ENCODE data around the gene EXOSC9.
A peak's percentile ranks its signal among the peaks of the same experiment; 100 is the strongest.

Gene EXOSC9

GRCh38 chr4:121789960-121790829 lies 10.9 kb upstream of the EXOSC9 start:
- DNase-seq = no peak

DNA sequence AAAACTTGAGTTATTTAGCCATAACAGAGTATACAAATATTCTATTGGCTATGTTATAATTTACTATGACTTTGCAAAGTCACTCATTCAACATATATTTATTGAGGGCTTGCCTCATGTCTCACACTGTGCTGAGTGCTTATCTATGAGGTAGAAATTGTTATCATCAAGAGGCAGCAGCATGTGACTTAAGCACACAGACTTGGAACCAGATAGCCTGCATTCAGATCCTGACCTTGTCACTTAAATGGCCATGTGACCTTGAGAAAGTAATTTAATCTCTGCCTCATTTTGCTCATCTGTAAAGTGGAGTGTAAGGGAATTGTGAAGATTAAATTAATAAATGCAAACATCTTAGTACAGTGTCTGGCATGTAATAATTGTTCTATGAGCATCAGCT lies 10.1 kb upstream of the EXOSC9 start:
- DNase-seq = no peak

DNA sequence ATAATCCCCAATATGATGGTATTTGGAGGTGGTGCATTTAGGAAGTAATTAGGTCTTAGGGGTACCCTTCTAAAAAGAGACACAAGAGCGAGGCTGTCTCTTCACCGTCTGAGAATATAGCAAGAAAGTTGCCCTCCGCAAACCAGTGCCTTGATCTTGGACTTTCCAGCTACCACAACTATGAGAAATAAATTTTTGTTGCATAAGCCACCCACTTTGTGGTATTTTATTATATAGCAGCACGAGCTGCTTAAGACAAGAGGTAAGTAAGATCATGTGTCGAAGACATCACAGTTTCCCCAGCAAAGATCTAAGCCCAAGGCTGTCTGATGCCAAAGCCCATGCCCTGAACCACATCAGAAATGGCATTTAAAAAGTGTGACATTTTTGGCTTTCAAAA lies 9.6 kb upstream of the EXOSC9 start:
- DNase-seq = no peak

DNA sequence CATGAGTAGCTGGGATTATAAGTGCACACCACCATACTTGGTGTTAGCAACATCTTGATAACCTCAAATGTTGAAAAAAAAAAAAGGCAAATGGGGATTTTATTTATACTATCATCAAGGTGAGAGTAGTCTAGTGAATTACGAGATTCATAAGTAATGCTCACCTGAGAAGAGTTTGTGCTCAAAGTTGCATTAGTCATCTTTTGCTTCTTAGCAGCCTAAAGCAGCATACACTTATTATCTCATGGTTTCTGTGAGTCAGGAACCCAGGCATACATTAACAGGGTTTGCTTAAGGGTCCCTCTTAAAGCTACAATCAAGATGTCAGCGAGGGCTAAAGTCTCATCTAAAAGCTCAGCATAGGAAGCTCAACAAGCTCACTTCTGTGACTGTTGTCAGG lies 8.2 kb upstream of the EXOSC9 start:
- DNase-seq = no peak

DNA sequence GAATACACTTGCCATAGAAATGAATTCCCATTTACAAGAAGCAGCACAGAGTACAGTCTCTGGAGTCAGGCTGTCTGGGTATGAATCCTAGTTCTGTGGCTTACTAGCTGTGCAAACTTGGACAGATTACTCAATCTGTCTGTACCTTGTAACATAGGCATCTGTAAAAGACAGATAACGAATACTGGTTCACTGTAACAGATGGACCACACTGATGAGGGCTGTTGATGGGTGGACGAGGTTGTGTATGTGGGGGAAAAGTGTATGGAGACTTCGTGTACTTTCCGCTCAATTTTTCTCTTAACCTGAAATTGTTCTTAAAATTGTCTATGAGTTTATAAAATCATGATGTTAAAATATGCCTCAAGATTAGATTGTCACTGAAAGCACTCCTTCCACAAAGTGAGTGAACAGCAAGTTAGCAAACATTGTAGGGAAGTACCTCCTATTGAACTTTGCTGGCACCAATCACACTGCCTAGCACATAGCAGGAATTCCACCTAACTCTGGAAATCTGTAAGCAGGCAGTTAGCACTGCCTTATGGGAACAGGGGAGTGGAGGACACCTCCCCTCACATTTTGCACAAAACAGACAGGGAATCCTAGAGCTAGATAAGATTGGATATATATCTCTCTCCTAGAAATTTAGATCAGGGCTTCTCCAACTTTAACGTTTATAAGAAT lies 6.5 kb upstream of the EXOSC9 start:
- DNase-seq = no peak

DNA sequence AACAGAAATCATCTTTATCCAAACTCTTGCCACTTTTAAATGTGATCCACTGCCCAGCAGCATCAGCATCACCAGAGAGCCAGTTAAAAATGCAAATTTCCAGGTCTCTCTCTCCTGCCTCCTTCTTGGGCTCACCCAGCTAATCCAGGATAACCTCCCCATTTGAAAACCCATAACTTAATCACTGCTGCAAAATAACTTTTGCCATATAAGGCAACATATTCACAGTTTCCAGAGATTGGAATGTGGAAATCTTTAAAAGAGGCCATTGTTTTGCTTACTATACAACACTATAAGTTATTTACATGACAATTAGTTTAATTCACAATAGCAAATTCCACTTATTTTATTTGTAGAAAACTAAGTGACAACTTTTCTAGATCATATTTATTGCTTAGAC lies 4.8 kb upstream of the EXOSC9 start:
- no peak for DNase-seq

DNA sequence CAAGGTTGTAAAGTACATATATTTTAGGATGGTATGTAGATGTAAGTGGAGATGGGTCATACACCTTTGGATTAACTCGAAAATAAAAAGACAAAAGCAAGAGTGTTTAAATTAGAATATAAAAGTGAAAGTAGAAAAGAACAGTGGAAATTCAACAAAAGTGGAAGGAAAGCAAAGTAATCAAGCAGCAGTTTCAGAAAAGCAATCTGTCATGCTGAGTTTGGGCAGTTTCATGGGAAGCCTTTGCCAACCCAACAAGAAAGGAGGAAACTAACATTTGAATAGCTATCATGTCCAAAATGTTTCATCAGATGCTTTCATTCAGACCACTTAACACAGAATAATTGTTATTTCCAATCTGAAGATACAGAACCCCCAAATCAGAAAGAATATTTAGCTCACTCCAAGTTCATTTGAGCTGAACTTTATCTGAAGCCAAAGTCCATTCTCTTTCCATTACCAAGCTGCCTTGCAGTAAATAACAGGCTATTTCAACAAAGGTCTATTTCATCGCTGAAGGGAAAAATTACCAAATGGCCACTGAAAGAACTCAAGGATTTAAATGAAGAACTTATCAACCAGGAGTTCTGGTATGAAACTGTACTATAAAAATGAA lies 1.8 kb upstream of the EXOSC9 start:
- DNase-seq = no peak

DNA sequence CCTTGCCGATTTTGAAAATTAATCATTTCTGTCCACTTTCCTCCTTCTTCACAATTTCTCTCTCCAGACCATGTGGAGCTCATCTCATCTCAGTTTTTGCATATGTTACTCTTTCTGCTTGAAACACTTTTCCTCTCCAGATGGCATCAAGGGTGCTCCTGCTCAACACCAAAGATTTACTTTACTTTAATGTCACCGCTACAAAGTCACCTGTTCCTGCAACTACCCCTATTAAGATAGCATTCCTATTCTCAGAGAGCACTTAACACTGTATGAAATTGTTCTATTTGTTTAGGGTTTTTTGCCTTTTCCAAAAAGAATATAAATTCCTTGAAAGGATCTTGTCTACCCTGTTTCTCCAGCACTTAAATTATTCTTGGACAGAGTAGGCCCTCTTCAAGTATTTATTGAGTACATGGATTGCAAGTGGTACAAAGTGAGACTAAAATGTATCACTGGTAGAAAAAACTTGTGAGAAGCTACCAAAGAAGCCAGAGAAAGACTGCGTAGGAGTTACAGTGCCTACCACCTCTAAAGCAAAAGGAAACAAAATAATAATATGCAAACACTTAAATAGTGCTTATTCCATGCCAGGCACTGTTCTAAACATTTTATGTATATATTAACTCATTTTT lies 1.1 kb upstream of the EXOSC9 start:
- no peak for DNase-seq

- DNase-seq = no peak
These were observed 524 bp upstream of the EXOSC9 start for GRCh38 chr4:121800638-121800960.

DNA sequence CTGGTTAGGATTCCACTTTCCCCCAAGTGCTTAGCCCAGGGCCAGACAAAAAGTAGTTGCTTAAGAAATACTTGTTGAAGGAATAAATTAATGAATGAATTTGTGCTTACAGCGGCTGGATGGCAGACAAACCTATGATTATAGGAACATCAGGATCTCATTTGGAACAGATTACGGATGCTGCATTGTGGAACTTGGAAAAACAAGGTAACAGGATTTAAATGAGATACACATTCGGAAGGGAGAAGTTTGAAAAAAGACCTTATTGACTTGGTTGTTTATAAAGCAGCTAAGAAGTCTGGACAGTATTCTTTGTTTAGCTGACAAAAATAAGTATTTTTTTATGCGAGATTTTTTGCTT lies 572 bp downstream of the EXOSC9 start:
- DNase-seq = no peak

GRCh38 chr4:121806411-121806810 lies 5.3 kb downstream of the EXOSC9 start:
- no peak for DNase-seq

DNA sequence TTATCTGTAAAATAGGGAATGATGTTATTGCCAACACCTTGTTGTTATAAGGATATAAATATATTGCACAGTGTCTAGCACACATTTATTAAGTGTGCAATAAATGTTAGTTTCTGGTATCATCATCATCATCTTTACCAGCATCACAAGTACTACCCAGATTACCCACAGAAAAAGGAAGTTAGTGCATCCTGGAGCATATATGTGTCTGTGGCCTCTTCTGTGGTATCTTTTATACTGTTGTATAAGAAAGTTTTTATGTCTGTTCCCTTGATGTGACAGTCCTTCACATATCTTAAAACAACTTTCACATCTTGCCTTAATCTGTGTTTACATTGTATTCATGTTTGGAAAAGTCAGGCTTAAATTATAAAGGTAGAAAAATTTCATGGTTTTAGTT lies 10.0 kb downstream of the EXOSC9 start:
- no peak for DNase-seq

DNA sequence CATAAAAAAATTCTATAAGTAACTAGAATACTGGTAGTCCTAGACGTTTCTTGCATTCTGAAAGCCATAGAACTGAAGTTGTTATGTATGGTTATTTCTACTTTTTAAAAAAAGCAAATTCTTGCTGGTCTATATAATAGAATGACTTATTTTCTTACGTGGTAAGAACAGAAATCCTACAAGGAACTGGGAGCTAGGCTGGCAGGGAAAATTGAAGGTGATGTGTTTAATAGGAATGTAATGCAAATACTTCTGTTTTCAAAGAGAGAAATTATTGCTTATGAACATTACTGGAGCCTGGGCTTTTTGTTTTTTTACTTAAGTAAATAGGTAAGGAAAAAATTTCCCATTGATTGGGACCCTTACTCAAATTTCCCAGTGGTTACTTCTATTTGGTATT lies 13.6 kb downstream of the EXOSC9 start:
- no peak for DNase-seq

GRCh38 chr4:121817006-121817405 lies 15.9 kb downstream of the EXOSC9 start:
- DNase-seq = no peak

- DNase-seq = no peak
These were observed 16.6 kb downstream of the EXOSC9 start for GRCh38 chr4:121817701-121818100.

DNA sequence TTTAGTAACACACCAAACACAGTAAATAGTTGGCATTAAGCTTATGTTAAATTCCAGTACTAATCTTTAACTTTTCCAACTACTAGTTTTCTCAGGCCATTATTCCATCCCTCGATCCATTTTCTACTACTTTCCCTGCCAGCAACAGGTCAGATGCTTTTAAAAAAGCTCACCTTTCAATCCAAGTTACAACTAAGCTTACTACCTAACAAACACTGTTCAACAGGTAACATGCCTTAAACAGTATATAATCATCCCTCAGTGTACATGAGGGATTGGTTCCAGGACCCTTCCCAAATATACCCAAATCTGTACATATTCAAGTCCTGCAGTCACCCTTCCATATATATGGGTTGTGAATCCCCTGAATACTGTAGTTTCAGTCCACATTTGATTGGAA lies 17.1 kb downstream of the EXOSC9 start:
- DNase-seq = no peak

- no peak for DNase-seq
These were observed 18.3 kb downstream of the EXOSC9 start for GRCh38 chr4:121819216-121819965.

DNA sequence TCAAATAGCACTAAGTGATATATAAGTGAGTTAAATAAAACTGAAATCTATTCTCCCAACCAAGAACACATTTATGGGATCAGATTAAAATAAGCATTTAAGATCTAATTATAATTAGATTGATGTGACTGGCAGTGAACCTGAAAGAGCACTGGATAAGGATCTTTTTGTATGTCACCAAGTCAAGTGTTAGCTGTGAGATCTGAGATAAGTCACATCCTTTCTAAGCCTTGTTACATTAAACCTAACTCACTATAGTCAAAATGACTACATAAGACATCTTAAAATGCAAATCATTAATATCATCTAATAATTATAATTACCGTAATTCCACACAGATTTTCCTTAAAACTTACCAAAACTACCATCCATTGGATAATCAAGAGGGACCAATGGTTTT lies 20.9 kb downstream of the EXOSC9 start:
- no peak for DNase-seq

DNA sequence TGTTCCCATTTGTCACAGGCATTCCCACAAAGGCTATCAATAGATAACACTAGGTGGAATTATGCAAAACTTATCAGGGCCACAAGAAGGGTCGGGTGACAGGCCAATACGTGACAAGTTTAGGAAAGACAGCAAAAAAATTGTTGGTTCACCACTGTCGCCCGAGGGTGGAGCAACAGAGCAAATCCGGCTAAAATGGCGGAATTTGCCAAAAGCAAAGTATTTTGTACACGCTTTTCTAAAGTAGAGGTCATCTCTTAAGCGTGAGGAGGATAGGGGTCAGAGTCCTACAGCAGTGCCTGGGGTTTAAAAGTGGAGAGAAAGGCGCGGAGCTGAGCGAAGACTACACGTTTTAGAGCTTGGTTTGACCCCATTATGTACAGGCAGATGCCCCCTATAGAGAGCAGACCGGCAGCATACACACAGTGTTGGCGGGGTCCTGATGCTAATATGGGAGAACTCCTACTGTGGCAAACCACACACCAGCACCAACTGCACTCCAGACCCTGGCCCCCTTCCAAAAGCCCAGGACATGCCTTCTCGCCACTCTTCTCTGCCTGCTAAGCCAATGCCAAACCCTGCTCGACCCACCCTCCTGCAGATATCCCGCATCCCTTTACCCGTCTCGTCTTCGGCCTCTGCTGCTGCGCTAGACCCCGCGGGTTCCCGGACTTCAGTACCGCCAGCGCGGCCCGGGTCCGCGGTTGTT lies 21.8 kb downstream of the EXOSC9 start:
- DNase-seq = peak; percentile 77

DNA sequence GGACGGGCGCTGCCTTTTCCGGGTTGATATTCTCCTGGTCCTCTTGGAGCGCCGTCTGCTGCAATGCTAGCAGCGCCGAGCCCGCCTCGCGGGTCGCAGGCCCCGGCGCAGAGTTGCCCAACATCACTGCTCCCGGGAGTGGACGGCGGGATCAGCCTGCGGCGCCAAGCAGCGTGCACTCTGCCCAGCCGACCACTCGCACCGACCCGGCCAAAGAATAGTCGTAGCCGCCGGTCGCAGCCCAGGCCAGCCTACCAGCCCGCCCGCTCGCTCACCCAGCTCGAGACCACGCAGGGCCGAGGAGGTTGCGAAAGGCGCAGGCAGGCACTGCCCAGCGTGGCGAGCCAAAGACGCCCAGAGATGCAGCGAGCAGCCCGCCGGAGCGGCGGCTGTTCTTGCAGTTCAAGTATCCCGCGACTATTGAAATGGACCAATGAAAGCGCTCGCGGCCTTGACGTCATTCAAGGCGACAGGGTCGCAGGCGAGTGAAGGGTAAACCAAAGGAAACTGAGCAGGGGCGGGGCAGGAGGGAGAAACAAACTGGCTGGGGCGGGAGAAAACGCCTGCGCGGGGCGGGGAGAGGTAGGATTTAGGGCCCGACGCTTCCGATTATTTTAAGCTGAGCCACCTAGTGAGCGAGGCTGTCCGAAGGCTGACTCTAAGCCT lies 22.5 kb downstream of the EXOSC9 start, which contains the start of gene CCNA2:
CCNA2 (minus strand) TSS at position 379 of the 666 bp plus-strand sequence; CDS start at position 124, 255 bp downstream.
- peak; percentile 96 for DNase-seq

GRCh38 chr4:121824171-121824527 lies 23.0 kb downstream of the EXOSC9 start:
- no peak for DNase-seq

GRCh38 chr4:121824950-121825349 lies 23.8 kb downstream of the EXOSC9 start:
- DNase-seq = no peak

All from NCI-H69 (cell line).